ENCODE data around the gene OR12D2. TPM values are rescaled to one million over a fixed set of nuclear protein-coding genes. Genes with fewer than 3 reads are reported as not detected.
"Not testable (repeated sequence)": the region's sequence is repeated elsewhere in the genome, so short reads cannot be mapped to it uniquely, and the experiment has no call there.

The OR12D2 gene, protein sequence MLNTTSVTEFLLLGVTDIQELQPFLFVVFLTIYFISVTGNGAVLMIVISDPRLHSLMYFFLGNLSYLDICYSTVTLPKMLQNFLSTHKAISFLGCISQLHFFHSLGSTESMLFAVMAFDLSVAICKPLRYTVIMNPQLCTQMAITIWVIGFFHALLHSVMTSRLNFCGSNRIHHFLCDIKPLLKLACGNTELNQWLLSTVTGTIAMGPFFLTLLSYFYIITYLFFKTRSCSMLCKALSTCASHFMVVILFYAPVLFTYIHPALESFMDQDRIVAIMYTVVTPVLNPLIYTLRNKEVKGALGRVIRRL
- total RNA-seq, result not detected in 2 replicates

DNA sequence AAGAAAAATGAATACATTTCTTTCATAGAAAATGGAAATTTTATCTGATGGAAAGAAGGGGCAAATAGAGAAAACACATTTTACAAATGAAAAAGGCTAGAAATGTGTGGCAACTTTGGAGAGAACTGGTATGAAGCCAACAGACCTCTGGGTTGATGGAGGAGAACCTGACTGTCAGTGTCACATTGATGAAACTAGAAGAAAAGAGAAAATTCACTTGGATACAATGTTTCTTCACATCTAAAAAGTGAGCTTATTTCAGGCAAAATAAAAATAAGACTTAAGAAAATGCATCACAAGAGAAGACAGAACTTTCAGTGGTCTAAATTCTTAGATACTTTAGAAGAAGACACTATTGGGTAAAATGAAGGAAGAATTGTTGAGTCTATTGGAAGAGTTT is at the start of gene OR12D2:
TSS of gene OR12D2 (plus strand) at position 301 of the 400 bp plus-strand sequence. CDS start 1,069 bp downstream, outside the sequence.
- intact Hi-C loops (cut with micrococcal nuclease), result no loop called here

DNA sequence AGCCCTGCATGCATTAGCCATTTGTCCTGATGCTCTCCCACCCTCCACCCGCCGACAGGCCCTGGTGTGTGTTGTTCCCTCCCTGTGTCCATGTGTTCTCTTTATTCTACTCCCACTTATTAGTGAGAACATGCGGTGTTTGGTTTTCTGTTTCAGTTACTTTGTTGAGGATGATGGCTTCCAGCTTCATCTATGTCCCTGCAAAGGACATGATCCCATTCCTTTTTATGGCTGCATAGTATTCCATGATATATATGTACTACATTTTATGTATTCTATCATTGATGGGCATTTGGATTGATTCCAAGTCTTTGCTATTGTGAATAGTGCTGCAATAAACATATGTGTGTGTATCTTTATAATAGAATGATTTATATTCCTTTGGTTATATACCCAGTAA is 46.1 kb upstream of the OR12D2 start:
- intact Hi-C loops (cut with micrococcal nuclease), result not testable (repeated sequence)

DNA sequence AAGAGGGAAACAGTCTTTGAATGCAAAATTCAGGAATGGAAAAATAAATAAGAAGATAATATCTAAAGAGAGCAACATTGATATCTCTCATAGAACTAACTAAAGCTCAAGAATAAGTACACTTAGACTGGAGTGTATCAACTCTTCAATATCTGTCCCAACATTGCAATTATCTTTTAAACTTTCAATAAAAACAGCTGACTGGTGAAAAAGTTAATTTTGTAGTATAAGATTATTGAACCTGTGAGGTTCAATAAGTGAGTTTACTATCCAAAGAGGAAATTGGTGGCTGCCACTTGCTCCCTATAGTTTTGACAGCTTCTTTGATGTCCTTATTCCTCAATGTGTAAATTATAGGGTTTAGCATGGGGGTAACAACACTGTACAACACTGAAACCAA is 40.5 kb upstream of the OR12D2 start:
- intact Hi-C loops (cut with micrococcal nuclease), result no loop called here

DNA sequence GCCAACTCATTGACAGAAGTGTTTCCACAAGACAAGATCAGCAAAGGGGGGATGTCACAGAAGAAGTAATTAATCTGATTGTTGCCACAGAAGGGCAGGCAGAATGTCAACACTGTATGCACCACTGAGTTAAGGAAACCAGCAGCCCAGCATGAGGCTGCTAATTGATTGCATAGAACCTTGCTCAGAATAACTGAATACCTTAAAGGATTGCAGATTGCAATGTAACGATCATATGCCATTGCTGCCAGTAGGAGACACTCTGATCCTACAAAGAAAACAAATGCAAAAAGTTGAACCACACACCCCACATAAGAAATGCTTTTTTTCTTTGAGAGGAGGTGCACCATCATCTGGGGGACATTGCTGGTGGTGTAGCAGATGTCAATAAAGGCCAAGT is 39.8 kb upstream of the OR12D2 start:
- intact Hi-C loops (cut with micrococcal nuclease), result no loop called here

DNA sequence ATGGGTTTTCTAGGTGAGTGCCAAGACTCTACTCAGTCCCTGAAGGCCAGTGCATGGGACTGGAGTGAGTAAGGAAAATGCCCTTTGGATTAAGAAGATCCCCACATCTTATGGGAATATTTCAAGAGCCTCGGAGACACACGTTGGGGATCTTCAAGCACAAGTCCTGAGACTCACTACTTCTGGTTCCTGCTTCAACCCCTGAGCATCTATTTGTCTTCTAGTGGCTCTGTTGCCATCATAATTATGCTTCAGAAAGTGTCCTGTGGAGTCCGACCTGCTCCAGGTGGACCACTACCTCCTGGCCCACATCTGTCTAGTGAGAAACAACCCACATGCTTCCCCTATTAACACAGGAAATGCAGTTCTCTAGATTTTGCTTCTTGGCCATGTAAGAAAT is 26.7 kb upstream of the OR12D2 start, which contains the start of gene OR5V1:
TSS of gene OR5V1 (minus strand) at position 101 of the 400 bp plus-strand sequence. CDS start 12,670 bp downstream, outside the sequence.
- intact Hi-C loops (cut with micrococcal nuclease), result no loop called here

DNA sequence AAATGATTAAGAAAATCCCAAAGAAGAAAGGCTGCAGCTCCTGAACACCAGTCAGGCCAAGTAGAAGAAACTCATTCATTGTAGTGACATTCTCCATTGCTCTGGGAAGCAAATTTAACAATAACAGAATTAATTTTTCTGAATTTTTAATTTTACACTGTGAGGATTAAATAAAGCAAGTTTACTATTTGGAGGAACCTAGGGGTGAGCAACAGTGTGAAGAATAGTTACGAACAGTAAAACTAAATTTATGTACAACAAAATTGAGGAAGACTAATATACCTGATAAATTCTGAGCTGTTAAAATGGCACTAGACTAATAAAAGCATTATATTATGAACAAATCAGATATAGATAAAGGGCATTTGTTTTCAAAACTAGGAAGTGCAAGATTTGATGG is 20.2 kb upstream of the OR12D2 start, which contains the start of gene OR12D3:
TSS of gene OR12D3 (minus strand) at position 101 of the 400 bp plus-strand sequence. CDS start at position 97, 4 bp downstream.
- intact Hi-C loops (cut with micrococcal nuclease), result no loop called here

DNA sequence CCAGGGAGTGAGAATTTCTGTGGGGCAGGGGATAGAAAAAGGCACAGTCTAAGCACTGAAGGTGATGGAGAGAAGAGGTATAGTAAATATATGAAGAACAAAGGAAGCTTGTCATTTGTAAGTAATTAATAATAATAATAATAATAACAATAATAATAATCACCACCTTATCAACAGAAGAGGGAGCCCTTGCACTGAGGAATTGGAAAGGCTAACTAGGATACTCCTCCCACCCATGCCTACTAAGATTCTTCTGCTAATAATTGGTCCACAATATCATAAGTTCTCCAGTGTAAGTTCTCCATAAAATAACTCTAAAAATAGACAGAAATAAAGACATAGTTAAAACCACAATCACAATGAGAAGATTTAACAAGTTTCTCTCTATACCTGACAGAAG is 19.4 kb upstream of the OR12D2 start:
- intact Hi-C loops (cut with micrococcal nuclease), result no loop called here

DNA sequence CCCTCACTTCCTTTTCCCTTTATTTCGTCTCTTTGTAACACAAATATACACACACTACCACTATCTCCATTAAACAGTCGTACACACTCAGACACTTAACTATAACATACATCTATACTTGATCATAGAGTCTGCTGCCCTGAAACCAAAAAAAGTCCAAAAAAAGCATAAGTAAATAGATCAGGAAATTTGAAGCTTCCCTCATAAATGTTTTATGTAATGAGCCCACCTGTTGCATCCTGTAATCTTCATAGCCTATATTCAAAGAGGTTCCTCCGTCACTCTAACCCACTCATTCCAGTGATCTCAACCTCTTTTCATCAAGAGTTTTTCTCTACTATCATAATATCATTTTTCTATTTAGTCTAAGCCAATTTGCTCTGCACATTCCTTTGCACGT is 6.9 kb upstream of the OR12D2 start:
- intact Hi-C loops (cut with micrococcal nuclease), result no loop called here

DNA sequence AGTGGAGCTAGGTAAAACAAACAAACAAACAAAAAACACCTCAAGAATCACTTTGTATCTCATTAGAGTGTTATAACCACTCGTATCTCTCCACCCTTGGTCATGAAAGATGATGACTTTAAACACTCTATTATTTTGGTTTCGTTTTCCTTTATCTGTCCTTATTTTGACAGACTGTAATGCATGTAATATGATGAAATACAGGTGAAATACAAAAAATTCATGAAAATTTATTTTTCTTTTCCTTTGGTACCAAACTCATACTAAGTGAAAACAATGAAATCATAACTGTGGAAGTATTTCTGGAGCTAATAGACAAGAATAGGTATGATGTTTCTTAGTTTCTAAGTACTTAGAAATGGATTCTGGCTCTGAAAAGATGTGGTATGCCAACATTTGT is 4.1 kb downstream of the OR12D2 start:
- intact Hi-C loops (cut with micrococcal nuclease), result no loop called here

DNA sequence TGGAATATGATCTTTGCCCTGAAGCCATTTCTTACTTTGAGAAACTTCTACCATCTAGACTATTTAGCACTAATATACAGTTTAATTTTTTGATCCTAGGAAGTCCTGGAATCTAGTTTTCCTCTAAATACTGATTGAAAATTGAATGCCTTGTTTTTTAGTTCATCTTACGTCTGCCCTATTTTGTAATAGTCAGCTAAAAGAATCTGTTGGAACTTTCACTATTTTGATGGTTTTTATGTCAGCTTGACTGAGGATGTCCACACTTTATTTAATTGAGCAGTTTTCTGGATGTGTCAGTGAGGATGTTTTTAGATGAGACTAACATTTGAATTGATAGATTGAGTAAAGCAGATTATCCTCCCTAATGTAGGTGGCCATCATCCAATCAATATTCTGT is 8.4 kb downstream of the OR12D2 start:
- intact Hi-C loops (cut with micrococcal nuclease), result no loop called here

DNA sequence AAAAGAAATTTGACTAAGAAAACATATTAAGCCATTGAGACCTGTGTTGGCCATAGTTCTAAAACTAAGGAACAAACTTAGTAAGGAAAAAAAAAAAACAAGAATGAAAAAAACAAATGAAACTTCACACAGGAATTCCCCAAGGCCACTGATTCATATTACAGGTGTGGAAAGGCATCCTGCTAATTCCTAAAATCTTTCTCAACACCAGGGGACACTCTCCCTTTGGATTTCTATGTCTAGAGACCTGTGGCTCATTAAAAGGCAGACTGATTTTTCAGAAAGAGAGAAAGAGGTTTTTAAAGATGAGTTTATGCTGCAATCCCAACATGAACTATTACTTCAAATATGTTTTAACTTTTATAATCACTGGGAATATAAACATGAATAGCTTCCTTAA is 19.2 kb downstream of the OR12D2 start, which contains the start of gene OR12D1:
TSS of gene OR12D1 (plus strand) at position 341 of the 400 bp plus-strand sequence.
- intact Hi-C loops (cut with micrococcal nuclease), result no loop called here

DNA sequence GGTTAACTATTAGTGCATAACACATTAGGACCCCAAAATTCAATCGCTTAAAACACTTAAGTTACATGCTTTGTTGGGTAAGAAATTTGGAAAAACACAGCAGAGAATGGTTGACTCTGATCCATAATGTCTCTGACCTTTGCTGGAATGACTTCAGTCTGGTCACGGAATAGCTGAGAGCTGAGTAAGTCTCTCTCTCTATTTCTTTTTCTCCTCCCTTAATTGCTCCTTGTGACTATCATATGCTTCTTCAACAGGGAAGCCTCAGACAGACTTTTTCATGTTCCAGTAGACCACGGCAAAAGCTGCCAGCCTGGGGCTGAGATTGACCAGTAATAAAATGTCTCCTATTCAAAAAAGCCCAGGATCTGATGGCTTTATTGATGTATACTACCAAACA is 24.1 kb downstream of the OR12D2 start:
- intact Hi-C loops (cut with micrococcal nuclease), result no loop called here

DNA sequence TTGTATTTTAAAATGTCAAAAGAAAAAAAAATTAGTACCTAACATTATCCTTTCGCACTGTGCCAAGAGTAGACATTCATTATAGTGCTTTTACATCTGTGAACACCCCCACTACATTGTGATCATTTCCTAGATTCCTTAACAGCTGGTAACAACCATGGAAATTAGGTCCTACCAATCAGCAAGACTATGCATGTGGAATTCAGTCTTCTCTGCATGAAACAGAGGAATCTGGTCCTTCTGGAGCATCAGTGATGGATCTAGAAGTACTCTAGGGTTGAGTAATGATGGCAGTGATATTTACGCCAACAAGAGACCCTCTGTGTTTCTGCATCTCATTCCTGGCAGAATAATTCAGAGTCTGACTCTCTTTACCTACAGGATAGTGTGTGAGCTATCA is 28.7 kb downstream of the OR12D2 start:
- intact Hi-C loops (cut with micrococcal nuclease), result no loop called here

DNA sequence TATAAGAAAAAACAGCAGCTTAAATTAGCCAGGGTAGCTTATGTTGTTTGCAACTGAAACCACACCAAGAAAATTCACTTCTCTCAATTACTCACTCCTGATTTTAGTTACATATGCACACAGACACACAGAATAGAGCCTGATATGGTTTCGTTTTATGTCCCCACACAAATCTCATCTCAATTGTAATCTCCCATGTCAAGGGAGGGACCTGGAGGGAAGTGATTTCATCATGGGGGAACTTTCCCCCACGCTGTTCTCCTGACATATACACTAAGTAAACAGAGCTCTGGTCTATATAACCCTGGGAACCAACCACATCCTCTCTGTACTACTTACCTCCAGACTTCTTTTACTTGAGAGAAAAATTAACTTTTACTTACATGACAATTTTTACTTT is 29.1 kb downstream of the OR12D2 start:
- intact Hi-C loops (cut with micrococcal nuclease), result no loop called here

DNA sequence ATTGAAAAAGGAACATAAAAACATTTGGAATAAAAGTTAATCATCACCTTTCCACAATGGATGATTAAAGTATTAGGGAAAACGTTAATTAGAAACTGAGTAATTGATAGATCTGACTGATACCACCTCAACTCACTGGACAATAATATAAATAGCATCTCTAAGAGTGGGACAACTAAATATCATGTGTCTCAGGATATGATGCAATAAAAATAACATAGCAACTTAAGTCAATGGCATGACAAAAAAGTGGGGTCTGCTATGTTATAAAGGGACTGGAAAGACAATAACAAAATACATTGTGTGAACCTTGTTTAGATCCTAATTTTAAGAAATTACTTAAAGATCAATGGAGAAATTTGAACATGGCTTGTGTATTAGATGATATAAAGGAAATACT is 29.6 kb downstream of the OR12D2 start:
- intact Hi-C loops (cut with micrococcal nuclease), result no loop called here

DNA sequence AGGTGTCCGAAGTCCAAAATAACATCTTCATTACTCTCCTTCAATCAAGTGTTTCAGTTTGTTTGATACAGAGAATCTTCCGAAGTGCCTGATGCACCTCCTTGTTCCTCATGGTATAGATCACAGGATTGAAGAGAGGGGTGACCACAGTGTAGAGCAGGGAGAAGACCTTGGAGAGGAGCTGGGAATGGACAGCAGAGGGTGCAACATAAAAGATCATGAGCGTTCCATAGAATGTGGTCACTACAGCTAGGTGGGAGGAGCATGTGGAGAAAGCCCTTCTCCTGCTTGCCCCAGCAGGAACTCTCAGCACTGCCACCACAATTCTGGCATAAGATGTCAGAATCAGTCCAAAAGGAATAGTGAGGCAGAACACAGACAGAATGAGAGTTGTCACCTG is 31.2 kb downstream of the OR12D2 start:
- intact Hi-C loops (cut with micrococcal nuclease), result no loop called here

DNA sequence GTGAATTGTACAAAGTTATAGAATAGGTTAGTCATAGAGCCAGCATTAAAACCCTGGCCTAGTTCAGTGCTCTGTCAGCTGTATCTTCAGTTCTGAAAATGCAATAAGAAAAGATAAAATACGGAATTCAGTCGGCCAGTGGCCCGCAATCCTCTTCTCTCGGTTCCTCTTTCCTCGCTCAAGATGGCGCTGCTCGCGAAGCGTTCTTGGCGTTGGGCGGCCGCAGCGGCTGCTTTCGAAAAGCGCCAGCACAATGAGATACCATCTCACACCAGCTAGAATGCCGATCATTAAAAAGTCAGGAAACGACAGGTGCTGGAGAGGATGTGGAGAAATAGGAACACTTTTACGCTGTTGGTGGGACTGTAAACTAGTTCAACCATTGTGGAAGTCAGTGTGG is 41.3 kb downstream of the OR12D2 start:
- intact Hi-C loops (cut with micrococcal nuclease), result not testable (repeated sequence)

DNA sequence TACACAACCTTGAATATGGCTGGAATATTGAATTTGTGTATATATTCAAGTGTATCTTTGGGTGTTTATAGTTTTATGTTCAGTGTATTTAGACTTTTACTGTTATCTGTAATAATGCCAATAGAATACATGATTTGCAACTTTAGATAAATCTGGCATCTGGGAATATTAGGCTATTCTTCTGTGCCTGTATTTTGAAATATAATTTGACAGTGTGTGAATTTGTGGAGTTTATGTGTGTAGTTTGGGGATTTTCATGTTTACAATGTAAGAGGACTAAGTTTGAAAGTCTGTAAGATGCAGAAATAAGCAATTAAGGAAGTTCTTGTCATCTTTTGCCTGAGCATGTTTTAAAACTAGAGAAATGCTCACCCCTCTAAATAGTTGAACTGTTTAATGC is 43.6 kb downstream of the OR12D2 start, which contains the start of gene OR10C1:
TSS of gene OR10C1 (plus strand) at position 301 of the 400 bp plus-strand sequence. CDS start 710 bp downstream, outside the sequence.
- intact Hi-C loops (cut with micrococcal nuclease), result no loop called here

DNA sequence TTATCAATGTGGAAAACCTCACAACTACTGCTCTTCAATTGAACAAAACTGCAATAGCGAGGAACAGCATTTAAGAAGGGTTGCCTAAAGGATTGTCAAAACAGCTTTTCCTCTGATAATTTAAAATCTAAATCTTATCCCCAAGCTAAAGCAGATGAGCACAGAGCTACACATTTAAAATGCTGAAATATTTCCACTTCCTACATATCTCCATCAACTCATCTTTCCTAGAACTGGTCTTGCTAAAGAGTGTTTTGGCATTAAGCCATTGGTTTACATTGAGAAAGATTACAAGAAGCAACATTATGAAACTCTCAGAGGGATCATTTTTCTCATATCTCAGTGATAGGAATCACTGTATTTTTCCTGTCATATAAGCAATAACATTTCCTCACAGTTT is 47.3 kb downstream of the OR12D2 start:
- intact Hi-C loops (cut with micrococcal nuclease), result no loop called here

DNA sequence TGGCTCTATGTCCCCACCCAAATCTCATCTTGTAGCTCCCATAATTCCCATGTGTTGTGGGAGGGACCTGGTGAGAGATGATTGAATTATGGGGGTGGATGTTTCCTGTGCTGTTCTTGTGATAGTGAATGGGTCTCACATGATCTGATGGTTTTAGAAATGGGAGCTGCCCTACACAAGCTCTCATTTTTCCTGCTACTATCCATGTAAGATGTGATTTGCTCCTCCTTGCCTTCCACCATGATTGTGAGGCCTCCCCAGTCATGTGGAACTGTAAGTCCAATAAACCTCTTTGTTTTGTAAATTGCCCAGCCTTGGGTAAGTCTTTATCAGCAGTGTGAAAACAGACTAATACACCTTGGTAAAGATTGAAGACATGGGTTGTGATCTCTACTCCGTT is 48.6 kb downstream of the OR12D2 start:
- intact Hi-C loops (cut with micrococcal nuclease), result not testable (repeated sequence)

Data from T-helper 1 cell treated with Interleukin-12 subunit alpha and Interleukin-12 subunit beta and Interleukin-4 antibody, amounts not matched to agents 30 ng/mL and 1 ng/mL, for 36 hours (primary cell).